Tibial artery (tissue), 4 donors: ENCODE data around the gene MSL1.

Experiments used
- DNase-seq, 2 donors: peaks; one replicate each; pipeline ENCODE4 v3.0.0-alpha.2; 2019
- H3K27ac ChIP-seq, 2 donors: fragments of 200-600 bp; sonication (generic) in 1 of 2; 1 replicate in 1 of 2; 2 replicates in 1 of 2; pipeline ENCODE4 v1.5.1; 2018 to 2019; ENCODE audit warnings: mild to moderate bottlenecking in 1 of 2
- H3K27me3 ChIP-seq, 2 donors: fragments of 200-600 bp; sonication (generic) in 1 of 2; one replicate each; pipeline versions ENCODE4 v1.5.1 to v1.6.0; 2016 to 2019
- H3K36me3 ChIP-seq, 3 donors: fragments of 200-600 bp; sonication (generic) in 2 of 3; one replicate each; pipeline ENCODE4 v1.5.1; 2016 to 2019; ENCODE audit warnings: mild to moderate bottlenecking in 2 of 3
- H3K4me1 ChIP-seq, 4 donors: fragments of 200-600 bp; sonication (generic) in 2 of 4; 1 replicate in 3 of 4; 2 replicates in 1 of 4; pipeline ENCODE4 v1.5.1; 2016 to 2019
- H3K4me3 ChIP-seq, 2 donors: fragments of 200-600 bp; sonication (generic) in 1 of 2; 1 replicate in 1 of 2; 2 replicates in 1 of 2; pipeline ENCODE4 v1.5.1; 2018 to 2019; ENCODE audit warnings: mild to moderate bottlenecking in 2 of 2
- H3K9me3 ChIP-seq, 3 donors: fragments of 200-600 bp; sonication (generic) in 1 of 3; one replicate each; pipeline ENCODE4 v1.5.1; 2016 to 2019
- CTCF ChIP-seq, 2 experiments: fragments of 200-600 bp in 1 of 2; fragments of 450-650 bp in 1 of 2; IDR thresholded peaks; one replicate each; pipeline ENCODE4 v1.5.1; 2017 to 2019; ENCODE audit warnings: antibody characterized with exemption in 2 of 2, mild to moderate bottlenecking in 1 of 2, moderate library complexity in 1 of 2
- intact Hi-C: fragments of 100-400 bp; cut with DNase I; formaldehyde crosslinking; loops from one replicate; pipeline ENCODE4 v1.15.0; 2023; ENCODE audit warnings: low total_unique reads

Gene MSL1

GRCh38 chr17:40178021-40178601, 56.3 kb downstream of the MSL1 start:
- no peak for DNase-seq
- intact Hi-C loops = no loop called here
- H3K36me3 ChIP-seq = peaks cover 13 to 26% (median 16%) of the 10 kb centered on the region in 3 donors
- no peaks in the 10 kb centered on the region for H3K9me3 ChIP-seq
- no peak overlapping the region for H3K27ac ChIP-seq
- peak overlapping the region in 1 of 2 donors; percentile 50 for H3K4me3 ChIP-seq
- H3K27me3 ChIP-seq = no peaks in the 10 kb centered on the region
- H3K4me1 ChIP-seq = peaks cover 0 to 23% (median 14%) of the 10 kb centered on the region in 4 donors
- TF ChIP-seq CTCF (IDR thresholded peaks at IDR 0.05) = no peak

DNA sequence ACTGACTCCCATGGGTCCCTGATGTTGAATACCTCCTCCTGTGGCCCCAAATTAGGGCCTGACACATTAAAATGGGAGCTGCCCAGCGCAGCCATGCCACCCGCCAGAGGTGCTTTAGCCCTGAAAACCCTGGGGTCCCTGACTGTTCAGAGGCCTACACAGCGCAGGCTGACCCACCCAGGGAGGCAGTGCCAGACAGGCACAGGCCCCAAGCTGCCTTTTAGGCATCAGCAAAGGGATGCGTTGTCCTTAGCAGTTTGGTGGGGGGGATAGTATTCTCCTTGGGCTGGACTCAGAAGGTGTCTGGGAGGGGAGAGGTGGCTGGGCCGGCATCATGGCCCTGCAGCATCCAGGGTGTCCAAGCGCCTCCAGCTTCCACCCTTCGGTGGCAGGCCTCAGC, 56.9 kb downstream of the MSL1 start:
- Histone ChIP-seq H3K4me1 (peaks cover 0 to 23% (median 14%) of the 10 kb centered on the region in 4 donors), H3K36me3 (peaks cover 12 to 21% (median 13%) of the 10 kb centered on the region in 3 donors), H3K27me3 (no peaks in the 10 kb centered on the region), H3K9me3 (no peaks in the 10 kb centered on the region), H3K27ac (no peak overlapping the region), H3K4me3 (no peak overlapping the region)
- DNase-seq = no peak
- TF ChIP-seq CTCF (IDR thresholded peaks at IDR 0.05) = no peak
- intact Hi-C loops = no loop called here

GRCh38 chr17:40179923-40180659, 58.3 kb downstream of the MSL1 start:
- H3K9me3 ChIP-seq = no peaks in the 10 kb centered on the region
- no peak overlapping the region for H3K27ac ChIP-seq
- peaks cover 0 to 23% (median 14%) of the 10 kb centered on the region in 4 donors for H3K4me1 ChIP-seq
- DNase-seq = no peak
- intact Hi-C loops = no loop called here
- no peak overlapping the region for H3K4me3 ChIP-seq
- no peak for TF ChIP-seq CTCF (IDR thresholded peaks at IDR 0.05)
- H3K27me3 ChIP-seq = no peaks in the 10 kb centered on the region
- H3K36me3 ChIP-seq = peaks cover 0 to 13% (median 7%) of the 10 kb centered on the region in 3 donors

DNA sequence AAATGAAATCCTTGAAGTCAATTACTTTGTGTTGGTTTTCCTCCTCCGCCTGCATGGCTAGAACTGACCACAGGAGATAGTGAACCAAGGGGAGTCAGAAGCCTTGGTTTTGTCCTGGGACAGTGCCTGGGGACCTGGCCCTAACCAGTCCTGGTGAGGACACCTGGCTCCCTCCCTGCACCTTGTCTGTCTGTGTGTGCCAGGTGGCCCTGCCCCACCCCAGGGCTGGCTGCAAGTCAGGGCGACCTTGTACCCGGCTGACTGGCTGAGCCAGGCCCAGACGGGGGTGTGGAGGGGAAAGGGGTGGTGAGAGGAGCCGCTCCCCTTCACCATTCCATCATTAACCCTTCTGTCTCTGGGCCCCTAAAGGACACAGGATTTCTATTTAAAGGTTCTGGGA, 58.9 kb downstream of the MSL1 start:
- peaks cover 0 to 9% (median 3%) of the 10 kb centered on the region in 3 donors for H3K36me3 ChIP-seq
- no peak for DNase-seq
- peaks cover 0 to 23% (median 14%) of the 10 kb centered on the region in 4 donors for H3K4me1 ChIP-seq
- intact Hi-C loops = no loop called here
- no peak overlapping the region for H3K4me3 ChIP-seq
- no peak for TF ChIP-seq CTCF (IDR thresholded peaks at IDR 0.05)
- no peaks in the 10 kb centered on the region for H3K9me3 ChIP-seq
- no peak overlapping the region for H3K27ac ChIP-seq
- H3K27me3 ChIP-seq = no peaks in the 10 kb centered on the region

DNA sequence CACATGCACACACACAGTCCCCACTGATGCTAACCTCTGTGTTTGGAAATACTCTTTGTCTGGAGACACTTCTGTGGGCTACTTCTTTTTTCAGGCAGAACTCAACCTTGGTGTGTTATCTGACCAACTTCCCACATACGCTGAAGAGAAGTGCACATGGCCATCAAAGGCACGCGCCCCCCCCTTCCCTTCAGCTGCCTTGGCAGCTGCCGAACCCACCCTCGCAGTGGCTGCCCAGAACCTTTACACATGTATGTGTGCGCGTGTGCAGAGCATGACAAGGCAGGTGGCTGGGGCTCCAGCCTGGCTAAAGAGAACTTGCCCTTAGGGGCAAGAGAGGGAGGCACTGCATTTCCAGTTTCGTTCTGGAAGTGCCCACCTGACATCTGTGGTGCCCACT, 59.4 kb downstream of the MSL1 start:
- Histone ChIP-seq H3K36me3 (peaks cover 0 to 5% (median 0%) of the 10 kb centered on the region in 3 donors), H3K27me3 (no peaks in the 10 kb centered on the region), H3K9me3 (no peaks in the 10 kb centered on the region), H3K4me1 (peaks cover 0 to 23% (median 14%) of the 10 kb centered on the region in 4 donors), H3K27ac (no peak overlapping the region), H3K4me3 (no peak overlapping the region)
- intact Hi-C loops = no loop called here
- TF ChIP-seq CTCF (IDR thresholded peaks at IDR 0.05) = no peak
- DNase-seq = no peak
